8988T (cell line): ENCODE measurements around the gene STK26.
"Not testable (repeated sequence)": the region's sequence is repeated elsewhere in the genome, so short reads cannot be mapped to it uniquely, and the experiment has no call there.

ENCODE experiments used
- DNase-seq: peaks from one replicate; pipeline ENCODE4 v3.0.0; 2011

STK26 gene

GRCh38 chrX:132022967-132023895 lies at the start of gene STK26:
TSS of gene STK26 (plus strand) at chrX:132023302. CDS start at chrX:132023618, 316 bp downstream.
- DNase-seq = peak; percentile 24

- DNase-seq = no peak
Observed at GRCh38 chrX:131975851-131976250, 47.3 kb upstream of the STK26 start.

- no peak for DNase-seq
Observed at GRCh38 chrX:131977619-131978018, 45.5 kb upstream of the STK26 start.

- DNase-seq = no peak
Observed at GRCh38 chrX:131979116-131979515, 44.0 kb upstream of the STK26 start.

- DNase-seq = no peak
Observed at GRCh38 chrX:131985526-131986049, 37.5 kb upstream of the STK26 start.

- DNase-seq = no peak
Observed at GRCh38 chrX:131987252-131987651, 35.9 kb upstream of the STK26 start.

GRCh38 chrX:131988236-131988635 lies 34.9 kb upstream of the STK26 start:
- no peak for DNase-seq

GRCh38 chrX:132001127-132001526 lies 22.0 kb upstream of the STK26 start:
- DNase-seq = no peak

- no peak for DNase-seq
Observed at GRCh38 chrX:132004728-132005127, 18.4 kb upstream of the STK26 start.

- no peak for DNase-seq
Observed at GRCh38 chrX:132009350-132009749, 13.8 kb upstream of the STK26 start.

- not testable (repeated sequence) for DNase-seq
Observed at GRCh38 chrX:132010213-132010612, 12.9 kb upstream of the STK26 start.

- no peak for DNase-seq
Observed at GRCh38 chrX:132015875-132016274, 7.2 kb upstream of the STK26 start.

GRCh38 chrX:132016628-132017430 lies 6.3 kb upstream of the STK26 start:
- DNase-seq = no peak

GRCh38 chrX:132017431-132018185 lies 5.5 kb upstream of the STK26 start:
- no peak for DNase-seq

GRCh38 chrX:132022198-132022966 lies 720 bp upstream of the STK26 start:
- DNase-seq = no peak

- DNase-seq = peak; percentile 10
Observed at GRCh38 chrX:132023896-132024386, 839 bp downstream of the STK26 start.

- no peak for DNase-seq
Observed at GRCh38 chrX:132025041-132025440, 1.9 kb downstream of the STK26 start.

- DNase-seq = no peak
Observed at GRCh38 chrX:132030264-132030663, 7.2 kb downstream of the STK26 start.

GRCh38 chrX:132031867-132032266 lies 8.8 kb downstream of the STK26 start:
- no peak for DNase-seq

- no peak for DNase-seq
Observed at GRCh38 chrX:132033166-132033565, 10.1 kb downstream of the STK26 start.

GRCh38 chrX:132034648-132035047 lies 11.5 kb downstream of the STK26 start:
- no peak for DNase-seq

- no peak for DNase-seq
Observed at GRCh38 chrX:132037479-132037993, 14.4 kb downstream of the STK26 start.
